Astrocyte of the spinal cord (primary cell): ENCODE data around the gene CHSY1.
A peak's percentile ranks its signal among the peaks of the same experiment; 100 is the strongest.

Source experiments
- DNase-seq: peaks from one replicate; pipeline ENCODE4 v3.0.0; 2011; ENCODE audit warnings: low read depth, low spot score
- H3K4me3 ChIP-seq: 2 replicates; pipeline ENCODE4 v1.5.1; 2011; ENCODE audit warnings: low read depth, mild to moderate bottlenecking, low read length, moderate library complexity
- CTCF ChIP-seq: IDR thresholded peaks from 2 replicates; pipeline ENCODE4 v1.5.1; 2012; ENCODE audit warnings: low read depth, mild to moderate bottlenecking, low read length, inconsistent platforms
- in situ Hi-C: cut with HindIII; loops from 2 replicates; pipeline ENCODE4 v1.10.0; 2017; ENCODE audit warnings: low sequenced_read_pairs

The CHSY1 gene

GRCh38 chr15:101139986-101140696 lies 111.7 kb downstream of the CHSY1 start:
- in situ Hi-C loops: no loop called here
- no peak overlapping the region for H3K4me3 ChIP-seq
- no peak for TF ChIP-seq CTCF
- DNase-seq: no peak

- H3K4me3 ChIP-seq: no peak overlapping the region
- peak; percentile 88 for DNase-seq
- in situ Hi-C loops: no loop called here
- TF ChIP-seq CTCF: no peak
Measured at GRCh38 chr15:101138913-101139880, 112.7 kb downstream of the CHSY1 start.

GRCh38 chr15:101138086-101138660 lies 113.7 kb downstream of the CHSY1 start:
- in situ Hi-C loops: no loop called here

GRCh38 chr15:101137312-101137940 lies 114.4 kb downstream of the CHSY1 start:
- in situ Hi-C loops: no loop called here
- no peak overlapping the region for H3K4me3 ChIP-seq
- no peak for TF ChIP-seq CTCF
- no peak for DNase-seq

More at GRCh38 chr15:101138086-101138660, 113.7 kb downstream of the CHSY1 start:
- TF ChIP-seq CTCF: no peak
- H3K4me3 ChIP-seq: no peak overlapping the region
- no peak for DNase-seq

GRCh38 chr15:101136381-101137268 lies 115.2 kb downstream of the CHSY1 start:
- TF ChIP-seq CTCF: no peak
- DNase-seq: no peak
- no peak overlapping the region for H3K4me3 ChIP-seq
- in situ Hi-C loops: no loop called here
